CD14-positive monocyte (primary cell): Measurements from ENCODE around the gene RASD2. TPM values are rescaled to one million over a fixed set of nuclear protein-coding genes. Genes with fewer than 3 reads are reported as not detected.

ENCODE experiments used
- DNase-seq, 3 donors: peaks; one replicate each; pipeline ENCODE4 v3.0.0-alpha.2; 2011 to 2022
- H2AFZ ChIP-seq: 2 replicates; pipeline ENCODE4 v1.6.0; 2012; ENCODE audit warnings: mild to moderate bottlenecking, low read depth, low read length, inconsistent platforms; ENCODE audit not compliant: insufficient read depth, poor library complexity, severe bottlenecking
- H3K27ac ChIP-seq, 2 donors: 1 replicate in 1 of 2; 2 replicates in 1 of 2; pipeline ENCODE4 v1.5.1; 2012 to 2013; ENCODE audit warnings: low read length in 2 of 2, control low read depth in 1 of 2, inconsistent platforms in 1 of 2, low read depth in 1 of 2, mild to moderate bottlenecking in 1 of 2
- H3K27me3 ChIP-seq, 2 donors: one replicate each; pipeline versions ENCODE4 v1.6.0 to v1.6.1; 2011 to 2013; ENCODE audit warnings: low read length in 2 of 2; ENCODE audit not compliant: control insufficient read depth in 2 of 2, insufficient read depth in 2 of 2
- H3K36me3 ChIP-seq, 2 donors: replicated peaks in 1 of 2; 1 replicate in 1 of 2; 2 replicates in 1 of 2; pipeline versions ENCODE4 v1.5.1 to v1.6.1; 2012 to 2013; ENCODE audit warnings: low read length in 2 of 2, control low read depth in 1 of 2, inconsistent platforms in 1 of 2, mild to moderate bottlenecking in 1 of 2; ENCODE audit not compliant: insufficient read depth in 2 of 2, control insufficient read depth in 1 of 2
- H3K4me1 ChIP-seq, 2 donors: 1 replicate in 1 of 2; 2 replicates in 1 of 2; pipeline versions ENCODE4 v1.5.1 to v1.6.1; 2012 to 2013; ENCODE audit warnings: low read length in 2 of 2, control low read depth in 1 of 2, inconsistent platforms in 1 of 2, mild to moderate bottlenecking in 1 of 2, moderate library complexity in 1 of 2; ENCODE audit not compliant: insufficient read depth in 2 of 2, control insufficient read depth in 1 of 2
- H3K4me2 ChIP-seq: replicated peaks from 2 replicates; pipeline ENCODE3; 2012; ENCODE audit warnings: low read length, moderate library complexity, mild to moderate bottlenecking; ENCODE audit not compliant: poor library complexity, severe bottlenecking; ENCODE audit errors: extremely low read depth
- H3K4me3 ChIP-seq, 3 experiments: fragments of 200-600 bp in 1 of 3; sonication (generic) in 1 of 3; replicated peaks in 1 of 3; 1 replicate in 2 of 3; 2 replicates in 1 of 3; pipeline ENCODE4 v1.5.1; 2011 to 2013; ENCODE audit warnings: low read length in 3 of 3, mild to moderate bottlenecking in 3 of 3, control low read depth in 2 of 3, low read depth in 2 of 3, inconsistent platforms in 1 of 3, moderate library complexity in 1 of 3
- H3K79me2 ChIP-seq: 2 replicates; pipeline ENCODE4 v1.6.0; 2012; ENCODE audit warnings: mild to moderate bottlenecking, control low read depth, inconsistent platforms, low read length, moderate library complexity; ENCODE audit not compliant: insufficient read depth
- H3K9ac ChIP-seq: 2 replicates; pipeline ENCODE4 v1.6.0; 2017; ENCODE audit warnings: low read length, mild to moderate bottlenecking; ENCODE audit not compliant: insufficient read depth, poor library complexity, severe bottlenecking
- H3K9me3 ChIP-seq, 2 donors: replicated peaks in 1 of 2; 1 replicate in 1 of 2; 2 replicates in 1 of 2; pipeline versions ENCODE4 v1.5.1 to v1.6.1; 2012 to 2013; ENCODE audit warnings: low read length in 2 of 2, control low read depth in 1 of 2; ENCODE audit not compliant: control insufficient read depth in 1 of 2, insufficient read depth in 1 of 2
- H4K20me1 ChIP-seq: 2 replicates; pipeline ENCODE4 v1.6.0; 2012; ENCODE audit warnings: mild to moderate bottlenecking, low read length, control low read depth, moderate library complexity; ENCODE audit not compliant: insufficient read depth
- H3K27ac Mint-ChIP-seq, 7 donors: one replicate each; pipeline ENCODE4 v1.8.0; 2020; ENCODE audit warnings: mild to moderate bottlenecking in 7 of 7, mixed read lengths in 7 of 7, moderate library complexity in 6 of 7, inconsistent platforms in 2 of 7
- H3K27me3 Mint-ChIP-seq, 3 donors: one replicate each; pipeline ENCODE4 v1.8.0; 2021 to 2022; ENCODE audit warnings: low read depth in 3 of 3, mild to moderate bottlenecking in 3 of 3, mixed read lengths in 3 of 3, moderate library complexity in 3 of 3, inconsistent platforms in 1 of 3
- H3K36me3 Mint-ChIP-seq, 2 donors: one replicate each; pipeline ENCODE4 v1.8.0; 2020; ENCODE audit warnings: mixed read lengths in 2 of 2, inconsistent platforms in 1 of 2, mild to moderate bottlenecking in 1 of 2
- H3K4me1 Mint-ChIP-seq: one replicate; pipeline ENCODE4 v1.8.0; 2020; ENCODE audit warnings: mild to moderate bottlenecking, mixed read lengths
- H3K4me3 Mint-ChIP-seq, 2 donors: one replicate each; pipeline ENCODE4 v1.8.0; 2020; ENCODE audit warnings: mild to moderate bottlenecking in 2 of 2, mixed read lengths in 2 of 2, moderate library complexity in 1 of 2
- H3K9me3 Mint-ChIP-seq, 7 donors: one replicate each; pipeline ENCODE4 v1.8.0; 2020 to 2022; ENCODE audit warnings: mixed read lengths in 7 of 7, mild to moderate bottlenecking in 6 of 7, moderate library complexity in 6 of 7, inconsistent platforms in 2 of 7
- CTCF ChIP-seq: fragments of 200-600 bp; IDR thresholded peaks from one replicate; pipeline ENCODE4 v1.8.0; 2022; ENCODE audit warnings: antibody characterized with exemption, mild to moderate bottlenecking
- WGBS: methylation state at CpG from one replicate; pipeline ENCODE4 v1.1.5; 2013; ENCODE audit warnings: missing lambda C conversion rate; ENCODE audit not compliant: insufficient coverage; 5-methylcytosine and 5-hydroxymethylcytosine counted together
- intact Hi-C, 2 donors: fragments of 100-400 bp; cut with micrococcal nuclease; formaldehyde crosslinking; loops; one replicate each; pipeline versions ENCODE4 v1.15.0 to v1.15.1; 2023
- polyA plus RNA-seq, 3 donors: library from polyadenylated mRNA; depleted of rRNA in 1 of 3; unstranded in 2 of 3; stranded (reverse) in 1 of 3; fragments of 300-500 nt in 2 of 3; fragments of >200 nt in 1 of 3; fragmentation: Illumina TruSeq in 2 of 3; gene quantifications; 1 replicate in 2 of 3; 2 replicates in 1 of 3; pipeline ENCODE4 v1.2.3, GENCODE V29; 2012 to 2021

Gene RASD2
- polyA plus RNA-seq, 3 donors = 0.29 TPM; not detected in 2

DNA sequence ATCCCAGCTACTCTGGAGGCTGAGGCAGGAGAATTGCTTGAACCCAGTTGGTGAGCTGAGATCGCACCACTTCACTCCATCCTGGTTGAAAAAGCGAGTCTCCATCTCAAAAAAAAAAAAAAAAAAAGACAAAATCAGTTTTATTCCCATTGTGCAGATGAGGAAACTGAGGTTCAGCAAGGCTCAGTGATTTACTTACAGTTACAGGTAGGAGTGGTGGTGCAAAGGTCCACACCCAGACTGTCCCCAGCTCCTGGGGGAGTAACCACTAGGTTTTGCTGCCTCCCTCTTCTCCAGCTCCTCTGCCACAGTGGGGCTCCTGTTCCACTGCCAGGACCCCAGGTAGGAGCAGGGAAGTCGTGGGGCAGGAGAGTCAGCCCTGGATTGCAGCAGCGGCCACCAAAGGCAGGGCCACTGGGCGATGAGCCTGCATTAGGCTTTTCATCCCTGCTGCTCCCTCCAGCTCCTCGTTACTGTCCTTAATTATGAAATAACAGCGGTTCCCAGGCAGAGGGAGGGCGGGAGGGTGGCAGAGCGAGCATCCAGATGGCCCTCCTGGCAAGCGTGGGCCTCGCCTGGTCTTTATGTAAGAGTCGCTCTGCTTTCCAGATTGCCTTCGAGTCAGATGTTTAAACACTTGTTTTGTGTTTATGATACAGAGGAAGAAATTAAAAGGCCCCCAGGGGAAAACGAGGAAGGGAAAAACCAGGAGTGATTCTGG is 15.5 kb upstream of the RASD2 start:
- H3K4me1 ChIP-seq = peaks cover 10 to 13% of the 10 kb centered on the region in 2 donors
- no peak for TF ChIP-seq CTCF
- no peaks in the 10 kb centered on the region for H3K79me2 ChIP-seq
- H3K4me3 ChIP-seq = no peak overlapping the region
- no peaks in the 10 kb centered on the region for H4K20me1 ChIP-seq
- no peak overlapping the region for H2AFZ ChIP-seq
- WGBS = 77% methylated on average over 12 of the region's 14 CpGs
- H3K27me3 Mint-ChIP-seq = peaks cover 6 to 14% (median 7%) of the 10 kb centered on the region in 3 donors
- intact Hi-C loops = no loop called here
- H3K27ac Mint-ChIP-seq = no peak overlapping the region
- peaks cover 0 to 10% of the 10 kb centered on the region in 2 donors for H3K9me3 ChIP-seq
- H3K36me3 ChIP-seq = no peaks in the 10 kb centered on the region
- H3K4me1 Mint-ChIP-seq = peaks cover 13% of the 10 kb centered on the region
- no peak overlapping the region for H3K9ac ChIP-seq
- H3K27ac ChIP-seq = no peak overlapping the region
- DNase-seq = no peak
- peaks cover 3 to 12% (median 8%) of the 10 kb centered on the region in 7 donors for H3K9me3 Mint-ChIP-seq
- peaks cover 0 to 9% of the 10 kb centered on the region in 2 donors for H3K27me3 ChIP-seq
- H3K4me2 ChIP-seq = no peak overlapping the region
- no peaks in the 10 kb centered on the region for H3K36me3 Mint-ChIP-seq
- H3K4me3 Mint-ChIP-seq = no peak overlapping the region

GRCh38 chr22:35525687-35526332 is 14.8 kb upstream of the RASD2 start:
- Mint-ChIP-seq H3K4me3 (no peak overlapping the region), H3K9me3 (peaks cover 3 to 12% (median 8%) of the 10 kb centered on the region in 7 donors), H3K4me1 (peaks cover 13% of the 10 kb centered on the region), H3K36me3 (no peaks in the 10 kb centered on the region), H3K27ac (no peak overlapping the region), H3K27me3 (peaks cover 6 to 13% (median 7%) of the 10 kb centered on the region in 3 donors)
- Histone ChIP-seq H3K27me3 (peaks cover 0 to 9% of the 10 kb centered on the region in 2 donors), H4K20me1 (no peaks in the 10 kb centered on the region), H3K4me1 (peaks cover 10 to 13% of the 10 kb centered on the region in 2 donors), H3K9me3 (peaks cover 0 to 10% of the 10 kb centered on the region in 2 donors), H3K4me2 (no peak overlapping the region), H3K27ac (no peak overlapping the region), H3K4me3 (no peak overlapping the region), H3K79me2 (no peaks in the 10 kb centered on the region), H3K36me3 (no peaks in the 10 kb centered on the region), H2AFZ (no peak overlapping the region), H3K9ac (no peak overlapping the region)
- DNase-seq = no peak
- intact Hi-C loops = no loop called here
- TF ChIP-seq CTCF = no peak
- WGBS = 87% methylated on average over 4 of the region's 12 CpGs
